ENCODE measurements around the gene LRRC8B. TPM values are rescaled to one million over a fixed set of nuclear protein-coding genes. Genes with fewer than 3 reads are reported as not detected.

Gene LRRC8B
- total RNA-seq, 2 donors from 2014 or later: 5.5 to 6.5 TPM

DNA sequence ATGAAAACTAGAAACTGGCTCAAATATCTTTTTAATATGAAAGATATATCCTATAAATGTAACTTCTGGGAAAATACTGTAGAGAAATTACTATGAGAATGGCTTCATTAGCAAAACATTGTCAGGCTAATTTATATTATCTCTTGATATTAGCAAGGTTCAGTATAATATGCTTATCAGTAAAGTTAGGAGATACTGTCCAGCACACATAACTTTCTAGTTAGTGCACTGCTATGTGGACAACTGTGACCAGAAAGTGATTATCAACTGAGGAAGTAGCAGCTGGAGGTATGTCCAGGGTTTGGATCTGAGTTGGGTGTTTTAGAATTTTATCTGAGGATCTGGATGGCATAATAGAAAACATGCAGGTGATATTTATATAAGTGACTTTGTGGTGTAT is 115.8 kb downstream of the LRRC8B start:
- Histone ChIP-seq H3K36me3 (no peaks in the 10 kb centered on the region), H3K4me3 (no peak overlapping the region), H3K27ac (no peak overlapping the region), H3K4me1 (ENCODE audit: control insufficient read depth in 1 of 2, low read depth in 2 of 2) (no peaks in the 10 kb centered on the region), H3K9me3 (no peaks in the 10 kb centered on the region), H3K27me3 (replicated peaks; ENCODE audit: insufficient read depth) (no peaks in the 10 kb centered on the region)
- TF ChIP-seq, protein P1, sequence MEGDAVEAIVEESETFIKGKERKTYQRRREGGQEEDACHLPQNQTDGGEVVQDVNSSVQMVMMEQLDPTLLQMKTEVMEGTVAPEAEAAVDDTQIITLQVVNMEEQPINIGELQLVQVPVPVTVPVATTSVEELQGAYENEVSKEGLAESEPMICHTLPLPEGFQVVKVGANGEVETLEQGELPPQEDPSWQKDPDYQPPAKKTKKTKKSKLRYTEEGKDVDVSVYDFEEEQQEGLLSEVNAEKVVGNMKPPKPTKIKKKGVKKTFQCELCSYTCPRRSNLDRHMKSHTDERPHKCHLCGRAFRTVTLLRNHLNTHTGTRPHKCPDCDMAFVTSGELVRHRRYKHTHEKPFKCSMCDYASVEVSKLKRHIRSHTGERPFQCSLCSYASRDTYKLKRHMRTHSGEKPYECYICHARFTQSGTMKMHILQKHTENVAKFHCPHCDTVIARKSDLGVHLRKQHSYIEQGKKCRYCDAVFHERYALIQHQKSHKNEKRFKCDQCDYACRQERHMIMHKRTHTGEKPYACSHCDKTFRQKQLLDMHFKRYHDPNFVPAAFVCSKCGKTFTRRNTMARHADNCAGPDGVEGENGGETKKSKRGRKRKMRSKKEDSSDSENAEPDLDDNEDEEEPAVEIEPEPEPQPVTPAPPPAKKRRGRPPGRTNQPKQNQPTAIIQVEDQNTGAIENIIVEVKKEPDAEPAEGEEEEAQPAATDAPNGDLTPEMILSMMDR (IDR thresholded peaks at IDR 0.05): no peak
- DNase-seq (ENCODE audit: low spot score) (no peak), ATAC-seq (ENCODE audit: insufficient number of reproducible peaks, low FRiP score, low read depth) (no peak)

DNA sequence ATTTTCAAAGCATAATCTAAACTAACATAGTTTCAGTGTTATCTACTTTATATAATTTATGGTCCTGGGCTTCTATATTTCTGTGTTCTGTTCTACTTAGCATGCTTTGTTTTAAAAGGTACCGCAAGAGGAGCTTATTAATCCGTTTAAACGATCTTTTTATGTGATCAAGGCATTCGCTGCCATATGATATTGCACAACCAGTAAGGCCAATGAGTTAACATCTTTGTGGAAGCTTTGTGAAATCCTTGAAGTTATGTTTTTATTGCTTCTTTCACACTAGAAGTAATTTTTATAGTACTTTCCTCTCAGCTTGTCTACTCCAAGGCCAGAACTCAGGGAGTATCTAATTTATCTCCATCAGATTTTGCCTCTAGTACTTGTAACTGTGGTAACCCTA is 117.2 kb downstream of the LRRC8B start:
- no peak overlapping the region for H3K27ac ChIP-seq
- DNase-seq (ENCODE audit: low spot score) (no peak), ATAC-seq (ENCODE audit: insufficient number of reproducible peaks, low FRiP score, low read depth) (no peak)
- TF ChIP-seq, protein P1 (IDR thresholded peaks at IDR 0.05): no peak
- peaks cover 5% of the 10 kb centered on the region for H3K9me3 ChIP-seq
- H3K4me1 ChIP-seq (ENCODE audit: control insufficient read depth in 1 of 2, low read depth in 2 of 2): no peaks in the 10 kb centered on the region
- no peaks in the 10 kb centered on the region for H3K36me3 ChIP-seq
- H3K27me3 ChIP-seq (replicated peaks; ENCODE audit: insufficient read depth): no peaks in the 10 kb centered on the region
- H3K4me3 ChIP-seq: no peak overlapping the region

DNA sequence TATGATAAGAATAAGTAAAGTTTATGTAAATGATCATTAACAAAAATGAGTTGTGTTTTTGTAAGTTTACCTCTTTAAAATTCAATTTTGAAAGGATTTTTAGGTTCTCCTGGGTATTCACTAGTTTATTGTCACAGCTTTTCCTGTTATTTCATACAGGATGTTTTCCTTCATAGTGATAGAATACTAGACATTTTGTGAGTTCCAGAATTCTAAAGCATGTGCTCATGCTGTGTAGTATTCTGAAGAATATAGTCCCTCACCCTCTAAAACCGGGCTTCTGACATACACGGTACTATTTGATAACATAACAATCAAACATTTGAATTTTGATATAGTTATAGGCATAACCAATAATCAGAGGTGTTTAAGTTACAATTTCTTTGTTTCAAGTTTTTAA is 118.9 kb downstream of the LRRC8B start:
- DNase-seq (ENCODE audit: low spot score) (no peak), ATAC-seq (ENCODE audit: insufficient number of reproducible peaks, low FRiP score, low read depth) (no peak)
- Histone ChIP-seq H3K4me3 (no peak overlapping the region), H3K27ac (no peak overlapping the region), H3K4me1 (ENCODE audit: control insufficient read depth in 1 of 2, low read depth in 2 of 2) (no peaks in the 10 kb centered on the region), H3K36me3 (no peaks in the 10 kb centered on the region), H3K9me3 (peaks cover 5% of the 10 kb centered on the region), H3K27me3 (replicated peaks; ENCODE audit: insufficient read depth) (no peaks in the 10 kb centered on the region)
- TF ChIP-seq, protein P1 (IDR thresholded peaks at IDR 0.05): no peak

DNA sequence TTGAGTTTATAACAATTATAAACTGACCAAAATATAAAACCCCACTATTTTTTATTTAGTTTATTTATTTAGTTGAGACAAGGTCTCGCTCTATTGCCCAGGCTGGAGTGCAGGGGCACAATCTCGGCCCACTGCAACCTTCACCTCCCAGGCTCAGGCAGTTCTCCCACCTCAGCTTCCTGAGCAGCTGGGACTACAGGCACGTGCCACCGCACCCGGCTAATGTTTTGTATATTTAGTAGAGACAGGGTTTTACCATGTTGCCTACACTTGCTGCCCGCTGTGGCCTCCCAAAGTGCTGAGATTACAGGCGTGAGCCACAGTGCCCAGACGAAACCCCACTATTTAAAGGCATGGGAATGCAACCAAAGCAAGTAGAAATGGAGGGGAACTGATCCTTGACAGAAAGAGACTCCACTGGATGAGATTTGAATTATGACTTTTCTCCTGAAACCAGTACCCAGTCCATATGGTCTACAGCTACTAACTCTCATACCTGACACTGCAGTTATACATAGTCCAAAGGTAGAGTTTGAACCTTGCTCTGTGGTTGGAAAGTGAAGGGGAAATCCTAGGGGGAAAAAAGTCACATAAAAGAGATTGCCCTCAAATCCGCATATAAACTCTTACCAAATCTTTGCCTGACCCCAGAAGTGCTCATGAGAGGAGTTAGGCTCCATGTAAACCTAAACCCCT is 119.6 kb downstream of the LRRC8B start:
- TF ChIP-seq, protein P1 (IDR thresholded peaks at IDR 0.05): no peak
- H3K9me3 ChIP-seq: peaks cover 5% of the 10 kb centered on the region
- no peaks in the 10 kb centered on the region for H3K36me3 ChIP-seq
- H3K27ac ChIP-seq: no peak overlapping the region
- H3K4me3 ChIP-seq: no peak overlapping the region
- H3K27me3 ChIP-seq (replicated peaks; ENCODE audit: insufficient read depth): no peaks in the 10 kb centered on the region
- ATAC-seq (ENCODE audit: insufficient number of reproducible peaks, low FRiP score, low read depth) (no peak), DNase-seq (ENCODE audit: low spot score) (no peak)
- H3K4me1 ChIP-seq (ENCODE audit: control insufficient read depth in 1 of 2, low read depth in 2 of 2): peaks cover 0 to 2% of the 10 kb centered on the region in 2 donors

DNA sequence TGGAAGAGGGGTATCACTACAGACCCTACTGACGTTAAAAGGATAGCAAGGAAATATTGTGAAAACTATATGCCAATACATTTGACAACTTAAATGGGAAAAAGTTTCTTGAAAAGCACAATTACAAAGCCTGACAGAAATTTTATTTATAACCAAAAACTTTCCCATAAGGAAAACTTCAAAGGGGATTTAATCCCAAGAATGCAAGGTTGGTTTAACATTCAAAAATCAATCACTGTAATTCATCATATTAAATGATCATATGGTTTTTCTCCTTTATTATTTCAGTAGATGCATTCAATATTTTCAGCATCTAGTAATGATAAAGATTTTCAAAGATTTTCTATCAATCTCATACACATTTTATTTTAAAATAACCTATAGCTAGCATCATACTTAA is 121.6 kb downstream of the LRRC8B start:
- Histone ChIP-seq H3K4me3 (no peak overlapping the region), H3K27ac (no peak overlapping the region), H3K4me1 (ENCODE audit: control insufficient read depth in 1 of 2, low read depth in 2 of 2) (peaks cover 6 to 12% of the 10 kb centered on the region in 2 donors), H3K9me3 (peaks cover 5% of the 10 kb centered on the region), H3K36me3 (no peaks in the 10 kb centered on the region), H3K27me3 (replicated peaks; ENCODE audit: insufficient read depth) (no peaks in the 10 kb centered on the region)
- DNase-seq (ENCODE audit: low spot score) (no peak), ATAC-seq (ENCODE audit: insufficient number of reproducible peaks, low FRiP score, low read depth) (no peak)
- TF ChIP-seq, protein P1 (IDR thresholded peaks at IDR 0.05): no peak

Other genes with a start within 250 kb of the LRRC8B start
- under 1 TPM in 1 of 2 donors, not detected in 1; 0.27 TPM for gene GBP6, start 160.8 kb upstream of the LRRC8B start, total RNA-seq
- gene LRRC8C, start 108.3 kb downstream of the LRRC8B start, total RNA-seq: 10 to 100 TPM; 11.6 to 15.2 TPM

Data from thoracic aorta (tissue), 2 donors.